Measurements from ENCODE around the gene SLC8A2. TPM values are rescaled to one million over a fixed set of nuclear protein-coding genes. Genes with fewer than 3 reads are reported as not detected.

SLC8A2 gene
- total RNA-seq, 4 donors from 2014 or later: 6.2 to 18.7 (median 10.4) TPM

- DNase-seq (ENCODE audit: extremely low spot score): no peak
- no peak overlapping the region for H3K27ac ChIP-seq (replicated peaks in 1 of 4)
- 95% methylated on average over 6 of the region's 6 CpGs for WGBS
- TF ChIP-seq CTCF (IDR thresholded peaks at IDR 0.05): no peak
- TF ChIP-seq POLR2AphosphoS5 (IDR thresholded peaks at IDR 0.05): no peak
- TF ChIP-seq EP300 (IDR thresholded peaks at IDR 0.05): no peak
- TF ChIP-seq POLR2A (IDR thresholded peaks at IDR 0.05; ENCODE audit: low read depth): no peak
- intact Hi-C loops (cut with DNase I): no loop called here
- no peaks in the 10 kb centered on the region for H3K9me3 ChIP-seq
- H3K4me3 ChIP-seq: no peak overlapping the region
- H3K36me3 ChIP-seq: peaks cover 33 to 54% (median 45%) of the 10 kb centered on the region in 4 donors
- H3K4me1 ChIP-seq: peaks cover 45 to 56% (median 52%) of the 10 kb centered on the region in 4 donors
- no peaks in the 10 kb centered on the region for H3K27me3 ChIP-seq
These were observed 33.8 kb upstream of the SLC8A2 start for GRCh38 chr19:47505506-47505905.

- peaks cover 39 to 70% (median 62%) of the 10 kb centered on the region in 4 donors for H3K36me3 ChIP-seq
- no peak overlapping the region for H3K4me3 ChIP-seq
- H3K27me3 ChIP-seq: no peaks in the 10 kb centered on the region
- no peak overlapping the region for H3K27ac ChIP-seq (replicated peaks in 1 of 4)
- 79% methylated on average over 5 of the region's 5 CpGs for WGBS
- H3K9me3 ChIP-seq: no peaks in the 10 kb centered on the region
- H3K4me1 ChIP-seq: peaks cover 28 to 40% (median 36%) of the 10 kb centered on the region in 4 donors
- TF ChIP-seq CTCF (IDR thresholded peaks at IDR 0.05) (no peak), POLR2AphosphoS5 (IDR thresholded peaks at IDR 0.05) (no peak), POLR2A (IDR thresholded peaks at IDR 0.05; ENCODE audit: low read depth) (no peak), EP300 (IDR thresholded peaks at IDR 0.05) (no peak)
- intact Hi-C loops (cut with DNase I): no loop called here
- DNase-seq (ENCODE audit: extremely low spot score): no peak
These were observed 32.1 kb upstream of the SLC8A2 start for GRCh38 chr19:47503826-47504150.

- no peaks in the 10 kb centered on the region for H3K27me3 ChIP-seq
These were observed 31.6 kb upstream of the SLC8A2 start for GRCh38 chr19:47503130-47503825.

GRCh38 chr19:47499863-47500830 is 28.5 kb upstream of the SLC8A2 start:
- Histone ChIP-seq H3K4me3 (no peak overlapping the region), H3K9me3 (no peaks in the 10 kb centered on the region), H3K27ac (replicated peaks in 1 of 4) (no peak overlapping the region), H3K27me3 (no peaks in the 10 kb centered on the region), H3K36me3 (peaks cover 42 to 98% (median 88%) of the 10 kb centered on the region in 4 donors), H3K4me1 (peaks cover 0 to 31% (median 11%) of the 10 kb centered on the region in 4 donors)
- WGBS: 90% methylated on average over 19 of the region's 32 CpGs
- TF ChIP-seq CTCF (IDR thresholded peaks at IDR 0.05) (no peak), POLR2A (IDR thresholded peaks at IDR 0.05; ENCODE audit: low read depth) (no peak), EP300 (IDR thresholded peaks at IDR 0.05) (no peak)
- intact Hi-C loops (cut with DNase I): no loop called here
- DNase-seq (ENCODE audit: extremely low spot score): no peak

More at GRCh38 chr19:47503130-47503825, 31.6 kb upstream of the SLC8A2 start:
- H3K27ac ChIP-seq (replicated peaks in 1 of 4): no peak overlapping the region
- intact Hi-C loops (cut with DNase I): no loop called here
- no peak for DNase-seq (ENCODE audit: extremely low spot score)
- no peaks in the 10 kb centered on the region for H3K9me3 ChIP-seq
- H3K4me1 ChIP-seq: peaks cover 23 to 40% (median 31%) of the 10 kb centered on the region in 4 donors
- TF ChIP-seq EP300 (IDR thresholded peaks at IDR 0.05): no peak
- TF ChIP-seq POLR2AphosphoS5 (IDR thresholded peaks at IDR 0.05): no peak
- TF ChIP-seq CTCF (IDR thresholded peaks at IDR 0.05): no peak
- 83% methylated on average over 12 of the region's 13 CpGs for WGBS
- H3K36me3 ChIP-seq: peaks cover 39 to 75% (median 67%) of the 10 kb centered on the region in 4 donors
- no peak overlapping the region for H3K4me3 ChIP-seq
